HG03175 (cell line): Measurements from ENCODE around the gene KLHL21.
"Not testable (repeated sequence)": the region's sequence is repeated elsewhere in the genome, so short reads cannot be mapped to it uniquely, and the experiment has no call there.

ENCODE experiments used
- ATAC-seq: cut with Tn5 transposase; IDR thresholded peaks from one replicate; pipeline ENCODE4 v1.9.1; 2021; ENCODE audit warnings: mild to moderate bottlenecking, moderate library complexity; ENCODE audit not compliant: unreplicated experiment

KLHL21 gene

DNA sequence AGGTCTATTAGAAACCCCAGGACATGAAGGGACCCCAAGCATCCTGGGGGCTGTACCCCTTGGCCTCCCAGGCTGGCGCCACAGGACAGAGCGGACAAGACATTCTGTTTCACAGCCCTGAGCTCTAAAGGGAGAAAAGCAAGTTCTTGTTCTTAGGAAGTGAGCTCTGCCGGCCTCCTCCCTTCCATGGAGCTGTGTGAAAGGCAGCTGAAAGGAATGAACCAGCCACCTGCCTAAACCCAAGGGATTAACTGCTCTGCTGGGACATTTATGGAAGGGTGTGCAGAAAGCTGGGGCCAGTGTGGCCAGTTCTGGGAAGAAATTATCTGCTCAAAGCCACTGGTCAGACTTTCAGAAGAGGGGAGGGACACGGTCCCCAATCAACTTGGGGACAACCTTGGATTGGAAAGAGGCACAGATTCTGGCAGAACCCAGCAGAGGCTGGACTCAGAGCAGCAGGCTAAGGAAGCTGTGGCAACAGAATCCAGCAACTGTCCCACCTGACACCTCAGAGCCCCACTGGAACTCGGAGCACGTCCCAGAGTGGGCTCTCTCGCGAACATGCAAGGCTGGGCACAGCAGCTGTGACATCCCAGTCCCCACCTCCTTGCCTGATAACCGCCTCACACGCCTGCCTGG is 2.1 kb downstream of the KLHL21 start:
- ATAC-seq, result no peak

DNA sequence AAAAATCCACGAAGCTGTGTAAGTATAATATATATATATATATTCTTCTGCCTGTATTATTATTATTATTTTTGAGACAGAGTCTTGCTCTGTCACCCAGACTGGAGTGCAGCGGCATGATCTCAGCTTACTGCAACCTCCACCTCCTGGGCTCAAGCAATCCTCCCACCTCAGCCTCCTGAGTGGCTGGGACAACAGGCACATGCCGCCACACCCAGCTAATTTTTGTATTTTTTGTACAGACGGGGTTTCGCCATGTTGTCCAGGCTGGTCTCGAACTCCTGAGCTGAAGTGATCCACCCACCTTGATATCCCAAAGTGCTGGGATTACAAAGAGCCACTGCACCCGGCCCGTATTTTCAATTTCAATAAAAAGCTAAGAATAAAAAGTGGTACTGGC is 2.7 kb downstream of the KLHL21 start:
- ATAC-seq, result not testable (repeated sequence)

DNA sequence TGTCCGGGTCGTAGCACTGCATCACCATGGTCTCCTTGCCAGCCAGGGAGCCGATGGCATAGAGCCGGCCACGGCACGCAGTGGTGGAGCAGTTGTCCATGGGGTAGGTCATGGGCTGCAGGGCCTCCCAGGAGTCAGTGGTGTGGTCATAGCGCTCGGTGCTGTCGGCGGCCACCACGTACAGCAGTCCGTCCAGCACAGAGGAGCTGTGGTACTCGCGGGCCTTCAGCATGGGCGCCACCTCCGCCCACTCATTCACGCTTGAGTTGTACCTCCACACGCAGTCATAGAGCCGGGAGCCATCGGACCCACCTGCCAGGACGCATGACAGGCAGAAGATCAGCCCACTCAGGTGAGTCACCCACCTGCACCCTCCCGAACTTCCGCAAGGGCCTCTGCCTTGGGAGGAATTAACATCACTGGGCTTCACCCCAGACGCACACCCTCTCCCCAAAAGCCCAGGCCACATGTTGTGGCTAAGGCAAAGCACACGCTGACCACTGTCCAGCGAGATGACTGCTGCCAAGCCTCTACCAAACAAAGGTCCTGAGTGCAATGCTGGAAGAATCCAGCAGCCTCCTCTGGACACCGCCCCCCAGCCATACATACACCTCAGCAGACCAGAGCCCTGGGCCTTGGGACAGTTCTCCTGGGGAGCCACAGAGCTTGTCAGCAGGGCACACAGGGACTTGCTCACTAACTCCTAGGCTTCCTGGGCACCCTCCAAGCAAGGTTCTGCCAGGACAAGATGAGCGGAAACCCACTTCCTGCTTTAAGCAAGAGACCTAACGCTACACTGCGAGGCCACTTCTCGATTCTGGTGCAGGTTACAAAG is 3.3 kb downstream of the KLHL21 start:
- no peak for ATAC-seq

DNA sequence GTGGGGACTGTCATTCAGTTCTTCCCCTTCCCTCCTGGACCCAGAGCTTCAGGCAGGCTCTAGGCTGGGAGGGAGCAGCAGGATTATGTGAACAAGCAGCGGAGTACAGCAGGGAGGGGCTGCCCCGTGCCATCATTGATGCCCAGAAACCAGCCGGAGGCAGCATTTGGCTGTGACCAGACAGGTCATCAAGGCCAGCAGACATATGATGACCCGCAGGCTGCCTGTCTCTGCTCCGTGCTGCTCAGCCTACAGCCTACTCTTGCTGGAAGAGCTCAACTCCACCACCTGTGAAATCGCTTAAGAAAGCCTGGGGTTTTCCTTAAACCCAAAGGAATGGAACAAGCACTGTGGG is 4.9 kb downstream of the KLHL21 start:
- ATAC-seq, result no peak

DNA sequence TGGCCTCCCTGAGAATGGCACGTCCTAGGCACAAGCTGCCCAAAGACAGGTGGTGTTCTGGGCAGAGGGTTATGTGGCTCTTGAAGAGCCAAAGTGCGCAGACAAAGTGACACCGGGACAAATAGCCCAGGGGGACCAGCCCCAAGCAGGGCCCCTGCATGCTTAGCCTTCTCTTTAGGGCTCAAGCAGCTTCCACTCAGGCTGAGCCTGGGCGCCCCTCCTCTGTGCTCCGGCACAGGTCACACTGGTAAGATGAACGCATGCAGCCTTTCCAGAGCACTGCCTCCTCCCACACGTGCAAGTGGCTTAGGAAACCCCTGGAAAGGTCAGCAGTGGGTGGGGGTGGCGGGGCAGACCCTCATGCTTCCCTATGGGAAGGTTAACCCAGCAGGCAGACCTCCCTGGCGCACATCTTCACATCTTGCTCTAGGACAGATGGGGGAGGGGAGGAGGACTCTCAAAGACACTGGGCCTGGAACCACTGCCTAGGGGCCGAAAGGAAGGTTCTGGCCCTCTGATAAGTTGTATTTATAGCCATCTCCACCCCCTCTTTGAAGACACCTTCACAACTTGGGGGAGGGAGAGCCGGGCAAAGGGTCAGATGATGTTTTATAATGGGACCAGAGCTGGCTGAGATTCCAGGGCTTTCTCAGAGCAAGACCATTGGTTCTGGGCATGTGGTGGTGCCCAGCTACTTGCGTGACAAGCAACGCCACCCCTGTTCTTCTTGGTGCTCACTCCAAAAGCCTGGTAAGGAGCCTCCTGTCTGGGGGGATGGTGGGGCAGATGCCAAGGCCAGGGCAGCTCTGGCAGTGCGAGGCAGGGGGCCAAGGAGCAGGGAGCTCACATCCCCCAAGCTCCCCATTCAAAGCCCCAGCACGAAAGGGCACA is 5.5 kb downstream of the KLHL21 start:
- ATAC-seq, result no peak

DNA sequence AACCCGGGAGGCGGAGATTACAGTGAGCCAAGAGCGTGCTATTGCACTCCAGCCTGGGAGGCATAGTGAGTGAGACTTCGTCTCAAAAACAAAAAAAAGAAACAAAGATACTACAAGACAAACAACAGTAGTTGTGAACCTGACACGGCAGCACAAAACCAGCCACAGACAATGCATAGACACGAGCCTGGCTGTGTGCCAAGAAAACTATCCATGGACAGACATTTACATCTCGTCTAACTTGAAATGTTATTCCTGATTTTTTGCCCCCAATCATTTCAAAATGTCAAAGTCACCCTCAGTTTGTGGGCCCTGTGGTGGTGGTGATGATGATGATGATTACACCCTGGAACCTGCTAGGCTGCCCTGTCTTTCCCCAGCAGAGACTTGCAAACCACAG is 6.3 kb downstream of the KLHL21 start:
- ATAC-seq, result no peak

DNA sequence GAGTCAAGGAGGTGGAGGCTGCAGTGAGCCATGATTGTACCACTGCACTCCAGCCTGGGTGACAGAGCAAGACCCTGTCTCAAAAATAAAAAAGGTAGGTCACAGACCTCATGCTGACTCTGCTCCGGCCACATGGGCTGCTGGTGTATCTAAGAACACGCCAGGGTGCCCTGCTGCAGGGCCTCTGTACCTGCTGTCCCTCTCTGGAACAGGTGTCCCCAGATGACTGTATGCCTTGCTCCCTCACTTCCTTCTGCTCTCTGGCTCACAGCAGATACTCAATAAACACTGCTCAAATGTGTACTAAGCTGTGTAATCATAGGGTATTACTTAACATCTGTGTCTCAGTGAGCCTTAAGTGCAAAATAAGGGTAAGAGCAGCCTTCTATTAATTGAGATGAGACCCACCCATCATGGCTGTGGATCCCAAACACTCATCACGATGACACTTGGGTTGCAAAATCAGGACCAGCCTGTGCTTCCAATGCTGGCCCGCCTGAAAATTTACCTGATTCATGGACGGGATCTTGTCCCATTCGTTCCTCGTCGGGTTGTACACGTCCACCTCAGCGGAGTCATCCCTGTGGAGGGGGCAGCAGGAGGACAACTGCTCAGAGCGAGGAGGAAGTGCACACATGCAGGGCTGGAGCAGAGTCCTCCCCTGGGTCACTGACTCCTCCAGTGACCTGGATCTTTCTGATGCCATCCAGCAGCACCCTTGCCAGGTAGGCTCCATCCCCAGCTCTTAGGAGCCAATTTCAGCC is 7.5 kb downstream of the KLHL21 start:
- no peak for ATAC-seq

DNA sequence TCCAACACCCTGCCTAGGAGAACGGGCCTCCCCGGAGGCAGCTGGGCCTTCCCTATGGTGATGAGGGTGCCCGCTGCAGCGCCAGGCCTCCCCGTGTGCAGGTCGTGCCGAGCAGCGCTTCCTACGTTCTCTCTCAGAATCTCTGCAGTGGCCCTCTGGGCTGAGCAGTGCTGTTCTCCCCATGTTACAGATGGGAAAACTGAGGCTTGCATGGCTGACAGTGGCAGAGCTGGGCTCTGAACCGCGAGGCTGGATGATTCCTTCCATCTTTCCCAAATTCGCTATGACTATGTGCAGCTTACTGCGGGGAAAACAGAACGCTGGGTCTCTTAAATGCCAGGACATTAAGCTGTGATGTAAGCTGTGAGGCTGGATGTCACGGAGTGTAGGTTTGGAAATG is 8.9 kb downstream of the KLHL21 start:
- no peak for ATAC-seq

DNA sequence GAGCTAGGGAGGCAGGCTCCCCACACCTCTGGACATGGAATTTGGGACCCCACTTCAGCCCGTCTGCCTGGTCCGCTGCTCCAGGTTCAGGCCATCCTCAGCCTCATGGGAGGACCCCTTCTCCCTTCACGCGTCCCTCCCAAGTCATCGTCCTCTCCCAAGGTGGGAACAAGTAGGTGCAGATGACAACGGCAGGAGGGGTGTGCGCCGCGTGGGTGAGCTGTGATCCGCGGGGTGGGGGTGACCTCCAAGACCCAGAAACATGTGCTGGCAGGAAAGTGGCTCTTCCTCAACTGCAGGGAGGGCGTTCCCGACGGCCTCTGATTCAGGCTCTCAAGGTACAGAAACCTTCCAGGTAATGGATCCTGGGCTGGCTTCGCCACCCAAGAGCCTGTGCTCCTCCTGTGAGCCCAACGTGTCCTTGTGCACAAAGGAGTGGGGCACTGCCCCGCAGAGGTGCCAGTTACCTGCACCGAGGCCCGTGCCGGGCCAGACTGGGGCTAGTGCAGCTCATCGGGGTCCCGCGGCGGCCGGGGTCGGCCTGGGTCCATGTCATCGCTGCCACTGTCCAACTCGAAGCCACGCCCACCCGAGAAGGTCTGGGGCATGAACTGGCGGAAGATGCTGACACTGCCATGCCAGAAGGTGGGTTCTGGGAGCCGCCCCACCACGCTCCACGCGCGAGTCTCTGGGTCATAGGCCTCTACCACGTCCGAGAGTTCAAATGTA is 9.6 kb downstream of the KLHL21 start:
- ATAC-seq, result no peak

DNA sequence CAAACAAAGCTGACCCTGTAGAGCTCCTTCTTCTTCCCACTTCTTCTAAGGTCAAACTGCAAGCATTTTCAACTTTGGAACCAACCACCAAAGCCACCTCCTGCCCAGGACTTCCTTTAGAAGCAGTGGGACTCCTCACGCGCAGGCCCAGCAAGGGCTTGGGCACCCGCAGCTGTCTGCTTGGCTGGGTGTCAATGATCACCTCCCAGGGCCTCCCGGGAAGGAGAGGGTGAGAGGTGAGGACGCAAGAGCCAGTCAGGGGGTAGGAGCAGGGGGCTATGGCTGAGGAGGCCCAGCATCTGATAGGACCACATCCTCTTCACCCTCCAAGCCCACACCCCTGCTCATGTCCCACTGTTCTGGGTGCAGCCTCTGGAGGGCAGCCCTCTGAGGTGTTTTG is 10.2 kb downstream of the KLHL21 start:
- ATAC-seq, result no peak

DNA sequence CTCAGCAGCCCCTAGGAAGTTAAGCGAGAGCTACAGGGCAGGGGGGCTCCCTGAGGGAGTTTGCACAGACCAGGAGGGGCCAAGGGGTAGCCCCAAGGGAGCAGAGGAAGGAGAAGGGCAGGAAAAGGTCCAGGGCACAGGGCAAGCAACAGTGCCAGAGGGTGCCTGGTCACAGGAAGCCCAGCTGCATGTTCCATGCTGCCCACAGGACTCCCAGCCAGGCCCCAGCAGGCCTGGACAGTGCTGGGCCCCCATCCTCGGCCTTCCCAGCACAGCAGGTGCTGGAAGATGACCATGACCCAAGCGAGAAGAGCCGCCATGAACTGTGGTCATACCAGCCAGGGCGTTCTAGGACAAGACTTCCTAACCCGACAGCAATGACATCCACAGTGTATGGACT is 11.0 kb downstream of the KLHL21 start:
- no peak for ATAC-seq

DNA sequence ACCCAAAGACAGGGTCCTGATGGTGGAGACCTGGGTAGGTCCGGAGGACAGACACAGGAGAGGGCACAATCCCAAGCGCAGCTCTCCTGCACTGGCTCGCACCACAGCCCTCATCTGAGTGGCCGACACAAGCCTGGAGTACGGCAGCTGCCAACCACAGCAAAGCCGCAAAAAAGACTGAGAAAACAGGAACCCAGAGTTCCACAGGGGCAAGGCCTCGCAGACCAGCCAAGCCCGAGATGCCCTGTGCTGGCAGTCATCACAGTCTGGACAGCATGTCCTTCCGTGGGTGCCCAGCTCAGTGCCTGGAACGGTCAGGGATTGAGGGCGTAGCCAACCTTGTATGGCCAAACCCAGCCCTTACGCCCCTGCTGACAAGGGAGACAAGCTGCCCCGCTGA is 11.4 kb downstream of the KLHL21 start:
- ATAC-seq, result no peak

DNA sequence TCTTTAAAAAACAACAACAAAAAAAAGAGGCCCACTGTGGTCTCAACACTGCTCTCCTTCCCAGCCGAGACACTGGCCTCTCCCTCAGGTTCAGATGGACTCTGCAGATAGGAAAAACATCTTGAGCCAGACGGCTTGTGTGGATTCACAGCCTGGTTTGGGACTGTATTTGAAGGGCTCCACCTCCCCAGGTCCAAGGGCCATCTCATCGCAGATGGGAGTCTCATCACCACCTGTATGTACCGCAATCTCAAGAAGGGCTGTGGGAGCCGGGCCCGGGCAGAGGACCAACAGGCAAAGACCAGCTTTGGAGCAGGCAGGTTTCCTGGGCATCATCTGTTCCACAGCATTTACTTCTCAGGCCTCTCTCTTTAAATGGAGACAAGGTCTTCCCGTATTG is 12.6 kb downstream of the KLHL21 start:
- ATAC-seq, result no peak

DNA sequence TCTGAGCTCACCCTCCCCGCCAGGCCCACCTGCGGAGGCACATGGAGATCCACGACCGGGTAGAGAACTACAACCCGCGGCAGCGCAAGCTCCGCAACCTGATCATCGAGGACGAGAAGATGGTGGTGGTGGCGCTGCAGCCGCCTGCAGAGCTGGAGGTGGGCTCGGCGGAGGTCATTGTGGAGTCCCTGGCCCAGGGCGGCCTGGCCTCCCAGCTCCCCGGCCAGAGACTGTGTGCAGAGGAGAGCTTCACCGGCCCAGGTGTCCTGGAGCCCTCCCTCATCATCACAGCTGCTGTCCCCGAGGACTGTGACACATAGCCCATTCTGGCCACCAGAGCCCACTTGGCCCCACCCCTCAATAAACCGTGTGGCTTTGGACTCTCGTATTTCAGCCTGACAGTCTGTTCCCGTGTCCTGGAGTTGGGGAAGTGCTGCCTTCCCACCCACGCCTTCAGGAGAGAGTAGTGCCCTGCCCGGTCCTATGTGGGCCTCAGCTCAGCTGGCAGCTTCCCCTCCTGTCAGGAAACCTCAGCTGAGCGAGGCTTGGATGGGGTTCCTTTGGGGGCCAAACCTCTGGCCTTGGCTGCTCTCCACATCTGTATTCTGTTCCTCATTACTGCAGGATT is 13.7 kb downstream of the KLHL21 start:
- ATAC-seq, result no peak

DNA sequence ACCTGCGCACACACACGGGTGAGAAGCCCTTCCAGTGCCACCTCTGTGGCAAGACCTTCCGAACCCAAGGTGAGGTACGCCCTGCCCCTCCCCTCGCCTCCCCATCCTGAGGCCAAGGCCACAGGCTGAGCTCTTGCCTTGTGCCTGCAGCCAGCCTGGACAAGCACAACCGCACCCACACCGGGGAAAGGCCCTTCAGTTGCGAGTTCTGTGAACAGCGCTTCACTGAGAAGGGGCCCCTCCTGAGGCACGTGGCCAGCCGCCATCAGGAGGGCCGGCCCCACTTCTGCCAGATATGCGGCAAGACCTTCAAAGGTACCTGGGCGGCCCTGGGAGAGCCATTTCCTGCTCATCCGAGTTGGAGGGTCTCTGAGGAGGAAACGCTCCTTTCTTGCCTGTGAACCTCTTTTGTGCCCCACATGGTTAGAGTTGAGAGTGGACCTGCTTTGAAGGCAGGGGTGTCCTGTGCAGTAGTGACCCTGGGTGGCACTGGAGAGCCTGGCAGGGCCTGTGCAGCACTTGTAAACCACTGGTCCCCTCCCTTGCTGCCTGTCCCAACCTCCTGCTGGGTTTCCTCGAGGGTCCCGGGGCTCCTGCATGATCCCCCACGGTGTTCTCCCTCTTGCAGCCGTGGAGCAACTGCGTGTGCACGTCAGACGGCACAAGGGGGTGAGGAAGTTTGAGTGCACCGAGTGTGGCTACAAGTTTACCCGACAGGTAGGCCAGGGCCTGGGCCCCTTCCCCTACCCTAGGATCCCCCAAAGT is 14.4 kb downstream of the KLHL21 start:
- no peak for ATAC-seq

DNA sequence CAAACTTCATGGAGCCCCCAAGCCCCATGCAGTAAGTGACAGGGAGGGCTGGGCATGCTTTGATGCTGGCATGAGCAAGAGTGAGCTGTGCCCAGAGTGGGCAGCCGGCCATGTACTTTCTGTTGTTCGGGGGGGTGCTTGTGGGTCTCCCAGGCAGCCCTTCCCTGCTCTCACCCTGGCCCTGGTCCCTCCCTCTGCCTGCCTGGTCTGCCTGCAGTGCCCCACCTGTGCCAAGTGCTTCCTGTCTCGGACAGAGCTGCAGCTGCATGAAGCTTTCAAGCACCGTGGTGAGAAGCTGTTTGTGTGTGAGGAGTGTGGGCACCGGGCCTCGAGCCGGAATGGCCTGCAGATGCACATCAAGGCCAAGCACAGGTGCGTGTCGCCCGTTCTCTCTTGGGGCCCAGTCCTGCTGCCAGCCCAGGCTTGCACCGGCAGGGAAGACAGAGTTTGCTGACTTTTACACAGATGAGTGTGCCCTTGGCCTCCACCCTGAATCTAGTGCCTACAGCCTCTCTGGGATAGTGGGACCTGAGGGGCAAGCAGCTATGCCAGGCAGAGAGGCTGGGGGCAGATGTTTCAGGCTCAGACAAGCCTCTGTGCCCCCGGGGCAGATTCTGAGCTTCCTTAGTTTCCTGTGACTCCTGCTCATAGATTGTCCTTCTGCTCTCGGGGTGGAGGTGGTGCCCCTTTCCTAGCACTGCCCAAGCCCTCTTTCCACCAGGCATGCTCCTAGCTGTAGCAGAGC is 15.2 kb downstream of the KLHL21 start:
- no peak for ATAC-seq

DNA sequence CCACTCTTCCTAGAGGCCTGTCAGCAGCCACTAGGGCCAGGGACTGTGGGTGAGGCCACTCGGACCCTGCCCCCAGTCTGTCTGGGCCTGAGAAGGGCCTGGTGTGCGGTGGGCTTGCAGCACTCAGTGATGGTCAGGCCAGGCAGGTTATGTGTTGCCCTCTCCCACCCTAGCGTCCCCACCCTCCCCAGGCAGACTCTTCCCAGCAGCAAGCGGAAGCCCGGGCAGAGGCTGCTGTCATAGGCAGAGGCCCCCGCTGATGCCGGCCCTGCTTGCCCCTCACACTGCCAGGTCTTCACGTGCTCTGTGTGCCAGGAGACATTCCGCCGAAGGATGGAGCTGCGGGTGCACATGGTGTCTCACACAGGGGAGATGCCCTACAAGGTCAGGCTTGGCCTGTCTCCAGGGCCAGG is 16.3 kb downstream of the KLHL21 start:
- no peak for ATAC-seq

DNA sequence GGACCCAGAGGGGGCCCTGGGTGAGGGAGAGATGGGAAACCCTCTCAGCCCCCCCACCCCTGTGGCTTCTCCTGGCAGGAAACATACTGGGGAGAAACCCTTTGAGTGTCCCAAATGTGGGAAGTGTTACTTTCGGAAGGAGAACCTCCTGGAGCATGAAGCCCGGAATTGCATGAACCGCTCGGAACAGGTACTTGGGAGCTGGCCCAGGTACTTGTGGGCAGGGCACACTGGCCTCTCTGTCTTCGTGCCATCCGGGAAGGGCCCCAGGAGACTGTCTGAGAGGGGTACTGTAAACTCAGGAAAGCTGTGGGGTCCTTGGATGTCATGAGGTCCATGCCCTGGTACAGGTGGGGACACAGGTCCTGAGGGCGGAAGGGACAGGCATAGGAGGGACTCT is 16.8 kb downstream of the KLHL21 start:
- ATAC-seq, result no peak
